Bronchial epithelial cell (primary cell): ENCODE measurements around the gene TBX2. TPM values are rescaled to one million over a fixed set of nuclear protein-coding genes. Genes with fewer than 3 reads are reported as not detected.

ENCODE experiments used
- DNase-seq: peaks from one replicate; pipeline ENCODE4 v3.0.0-alpha.2; 2010; ENCODE audit warnings: low read depth
- FAIRE-seq: peaks from 2 replicates; lab custom pipeline; 2011; peaks lifted over from hg19 to GRCh38; lab: Jason Lieb, UNC
- H3K27me3 ChIP-seq: 2 replicates; pipeline ENCODE4 v1.5.1; 2011; ENCODE audit warnings: low read length; ENCODE audit not compliant: control insufficient read depth, insufficient read depth
- H3K36me3 ChIP-seq: 2 replicates; pipeline ENCODE4 v1.5.1; 2011; ENCODE audit warnings: low read length; ENCODE audit not compliant: control insufficient read depth, insufficient read depth
- H3K4me3 ChIP-seq: 2 replicates; pipeline ENCODE4 v1.5.1; 2011; ENCODE audit warnings: mild to moderate bottlenecking, low read depth, low read length, control low read depth
- total RNA-seq: library from RNA; depleted of rRNA; stranded (reverse); fragments of >200 nt; gene quantifications from 2 replicates; pipeline ENCODE4 v1.2.1, GENCODE V29; 2014
- TF ChIP-seq, protein P1 (sequence below): IDR thresholded peaks from 2 replicates; pipeline ENCODE4 v1.5.1; 2011; ENCODE audit warnings: mild to moderate bottlenecking, moderate library complexity, low read length, control low read depth, inconsistent platforms; ENCODE audit not compliant: insufficient read depth, severe bottlenecking

TBX2 gene
- total RNA-seq, 1 donor from 2014 or later = 0.26 TPM

DNA sequence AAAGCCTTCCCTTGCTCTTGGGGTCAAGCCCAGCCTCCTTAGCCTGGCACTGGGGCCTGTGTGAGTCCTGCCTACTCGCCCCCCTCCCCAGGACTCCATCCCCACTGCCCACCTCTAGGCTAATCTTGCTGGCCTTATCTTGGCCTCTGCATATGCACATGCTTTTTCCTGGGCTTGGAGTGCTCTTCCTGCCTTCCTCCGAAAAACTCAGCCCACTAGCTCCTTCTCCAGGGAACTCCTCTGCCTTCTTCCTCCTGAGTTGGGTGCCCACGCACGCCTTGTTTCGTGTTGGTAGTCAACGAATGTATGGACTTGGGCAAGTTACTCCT is 16.5 kb downstream of the TBX2 start:
- H3K36me3 ChIP-seq = no peaks in the 10 kb centered on the region
- H3K4me3 ChIP-seq = no peak overlapping the region
- peaks cover 16% of the 10 kb centered on the region for H3K27me3 ChIP-seq
- TF ChIP-seq, protein P1, sequence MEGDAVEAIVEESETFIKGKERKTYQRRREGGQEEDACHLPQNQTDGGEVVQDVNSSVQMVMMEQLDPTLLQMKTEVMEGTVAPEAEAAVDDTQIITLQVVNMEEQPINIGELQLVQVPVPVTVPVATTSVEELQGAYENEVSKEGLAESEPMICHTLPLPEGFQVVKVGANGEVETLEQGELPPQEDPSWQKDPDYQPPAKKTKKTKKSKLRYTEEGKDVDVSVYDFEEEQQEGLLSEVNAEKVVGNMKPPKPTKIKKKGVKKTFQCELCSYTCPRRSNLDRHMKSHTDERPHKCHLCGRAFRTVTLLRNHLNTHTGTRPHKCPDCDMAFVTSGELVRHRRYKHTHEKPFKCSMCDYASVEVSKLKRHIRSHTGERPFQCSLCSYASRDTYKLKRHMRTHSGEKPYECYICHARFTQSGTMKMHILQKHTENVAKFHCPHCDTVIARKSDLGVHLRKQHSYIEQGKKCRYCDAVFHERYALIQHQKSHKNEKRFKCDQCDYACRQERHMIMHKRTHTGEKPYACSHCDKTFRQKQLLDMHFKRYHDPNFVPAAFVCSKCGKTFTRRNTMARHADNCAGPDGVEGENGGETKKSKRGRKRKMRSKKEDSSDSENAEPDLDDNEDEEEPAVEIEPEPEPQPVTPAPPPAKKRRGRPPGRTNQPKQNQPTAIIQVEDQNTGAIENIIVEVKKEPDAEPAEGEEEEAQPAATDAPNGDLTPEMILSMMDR = no peak
- FAIRE-seq (no peak), DNase-seq (no peak)

DNA sequence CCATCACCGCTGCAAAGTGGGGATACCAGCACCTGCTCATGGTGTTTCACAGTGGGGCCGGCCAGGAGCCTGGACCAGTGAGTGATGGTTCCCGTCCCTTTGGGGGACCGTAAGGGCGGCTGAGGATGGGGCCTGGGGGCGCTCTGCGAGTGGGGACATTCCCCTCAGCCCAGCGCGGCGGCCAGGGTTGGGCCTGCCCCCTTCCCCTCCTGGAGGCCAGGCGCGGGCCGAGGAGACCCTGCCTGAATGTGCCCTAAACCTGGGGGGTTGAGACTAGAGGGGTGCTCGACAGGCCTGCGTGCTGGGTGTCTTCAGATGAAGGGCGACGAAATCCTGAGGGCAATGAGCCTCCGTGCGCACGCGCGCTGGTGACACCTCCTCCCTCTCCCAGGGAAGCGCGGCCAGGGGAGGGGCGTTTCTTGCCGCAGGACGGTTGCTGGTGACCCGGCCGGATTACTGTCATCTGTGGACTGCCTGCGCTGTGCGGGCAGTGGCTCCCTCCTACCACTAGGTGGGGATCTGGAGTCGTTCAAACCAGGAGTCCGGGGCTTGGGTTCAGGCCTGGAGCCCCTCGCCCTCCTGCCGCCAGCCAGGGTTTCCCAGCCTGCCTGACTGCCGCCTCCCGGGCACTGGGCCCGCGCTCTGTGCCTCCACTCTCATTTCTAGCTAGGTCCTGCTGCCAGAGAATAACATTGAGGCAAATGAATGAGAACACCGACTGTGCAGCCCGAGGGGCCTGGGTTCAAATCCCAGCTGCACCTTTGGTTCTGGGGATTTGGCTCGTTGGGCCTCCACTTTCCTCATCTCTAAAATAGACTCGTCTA is 17.1 kb downstream of the TBX2 start:
- FAIRE-seq = no peak
- H3K4me3 ChIP-seq = no peak overlapping the region
- TF ChIP-seq, protein P1 = peak; percentile 98
- peak; percentile 36 for DNase-seq
- H3K36me3 ChIP-seq = no peaks in the 10 kb centered on the region
- H3K27me3 ChIP-seq = peaks cover 14% of the 10 kb centered on the region

DNA sequence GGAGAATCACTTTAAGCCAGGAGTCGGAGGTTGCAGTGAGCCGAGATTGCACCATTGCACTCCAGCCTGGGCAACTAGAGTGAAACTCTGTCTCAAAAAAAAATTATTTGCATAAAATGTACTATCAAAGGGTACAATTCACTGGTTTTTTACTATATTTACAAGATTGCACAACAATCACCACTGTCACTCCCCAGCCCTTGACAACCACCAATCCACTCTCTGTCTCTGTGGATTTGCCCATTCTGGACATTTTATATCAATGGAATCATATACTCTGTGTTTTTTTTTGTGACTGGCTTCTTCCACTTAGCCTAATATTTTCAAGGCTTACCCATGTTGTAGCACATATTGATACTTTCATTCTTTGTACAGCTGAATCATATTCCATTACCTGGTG is 18.8 kb downstream of the TBX2 start:
- Histone ChIP-seq H3K36me3 (no peaks in the 10 kb centered on the region), H3K27me3 (peaks cover 16% of the 10 kb centered on the region), H3K4me3 (no peak overlapping the region)
- DNase-seq = no peak
- TF ChIP-seq, protein P1 = no peak
- FAIRE-seq = no peak

DNA sequence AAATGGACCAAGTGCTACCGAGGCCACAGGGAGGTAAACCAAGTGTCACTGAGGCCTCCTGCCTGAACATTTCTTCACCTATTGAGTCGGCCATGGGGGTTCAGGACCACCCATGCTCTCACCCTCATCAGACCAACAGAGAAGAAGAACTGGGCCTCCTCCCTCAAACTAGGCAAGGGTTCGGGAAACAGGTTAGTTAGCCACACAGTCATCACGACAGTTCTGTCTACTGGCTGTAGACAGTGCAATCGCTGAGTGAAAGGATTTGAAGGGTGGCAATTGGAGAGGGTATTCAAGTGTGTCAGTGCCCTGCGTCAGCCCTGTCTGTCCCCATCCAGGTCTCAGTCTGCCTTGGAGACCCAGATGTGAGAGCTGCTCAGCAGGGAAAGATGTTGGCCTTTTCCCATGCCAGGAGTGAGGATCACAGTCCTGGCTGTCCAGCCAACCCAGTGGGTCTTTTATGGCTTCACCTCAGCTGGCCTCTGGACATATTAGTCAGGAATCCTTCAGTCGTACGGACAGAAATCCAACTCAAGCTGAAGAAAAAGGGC is 19.9 kb downstream of the TBX2 start:
- H3K4me3 ChIP-seq = no peak overlapping the region
- FAIRE-seq = peak; percentile 40
- H3K27me3 ChIP-seq = peaks cover 16% of the 10 kb centered on the region
- no peak for DNase-seq
- no peaks in the 10 kb centered on the region for H3K36me3 ChIP-seq
- TF ChIP-seq, protein P1 = no peak

DNA sequence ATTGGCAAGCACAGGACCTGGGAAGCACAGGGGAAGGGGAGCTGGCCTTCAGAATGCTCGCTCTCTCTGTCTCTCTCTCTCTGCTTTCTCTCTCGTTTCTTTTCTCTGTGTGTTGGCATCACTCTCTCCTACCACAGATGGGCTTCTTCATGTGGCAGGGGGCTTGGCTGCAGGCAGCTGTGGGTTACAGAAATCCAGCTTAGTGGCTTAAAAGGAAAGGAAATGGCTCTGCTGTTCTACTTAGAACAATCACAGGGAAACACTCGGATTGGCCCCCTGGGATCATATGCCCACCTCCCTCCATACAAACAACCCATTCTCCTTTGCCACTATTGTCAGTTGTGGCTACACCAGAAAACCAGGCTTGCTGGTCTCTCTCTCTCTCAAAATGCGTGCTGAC is 20.4 kb downstream of the TBX2 start:
- Histone ChIP-seq H3K27me3 (peaks cover 16% of the 10 kb centered on the region), H3K36me3 (no peaks in the 10 kb centered on the region), H3K4me3 (no peak overlapping the region)
- no peak for FAIRE-seq
- no peak for DNase-seq
- TF ChIP-seq, protein P1 = no peak
